Skeletal muscle tissue (tissue), 4 donors: ENCODE results near the gene HUNK. TPM values are rescaled to one million over a fixed set of nuclear protein-coding genes. Genes with fewer than 3 reads are reported as not detected.
"Not testable (repeated sequence)": the region's sequence is repeated elsewhere in the genome, so short reads cannot be mapped to it uniquely, and the experiment has no call there.

Experiments used
- H3K27ac ChIP-seq: one replicate; pipeline ENCODE4 v1.7.0; 2013; ENCODE audit warnings: mild to moderate bottlenecking, low read depth, low read length, inconsistent platforms
- H3K27me3 ChIP-seq, 3 donors: one replicate each; pipeline ENCODE4 v1.7.0; 2013; ENCODE audit warnings: low read length in 3 of 3; ENCODE audit not compliant: control insufficient read depth in 3 of 3, insufficient read depth in 3 of 3
- H3K36me3 ChIP-seq, 3 donors: one replicate each; pipeline ENCODE4 v1.7.0; 2013; ENCODE audit warnings: low read length in 3 of 3; ENCODE audit not compliant: control insufficient read depth in 3 of 3, insufficient read depth in 3 of 3
- H3K4me1 ChIP-seq, 3 donors: one replicate each; pipeline ENCODE4 v1.7.0; 2013; ENCODE audit warnings: low read length in 3 of 3, mild to moderate bottlenecking in 3 of 3; ENCODE audit not compliant: control insufficient read depth in 3 of 3, insufficient read depth in 3 of 3
- H3K4me3 ChIP-seq, 3 donors: one replicate each; pipeline ENCODE4 v1.7.0; 2013; ENCODE audit warnings: low read length in 3 of 3
- H3K9ac ChIP-seq, 3 donors: one replicate each; pipeline ENCODE4 v1.7.0; 2013; ENCODE audit warnings: low read length in 3 of 3, mild to moderate bottlenecking in 3 of 3, moderate library complexity in 2 of 3, low read depth in 1 of 3
- H3K9me3 ChIP-seq, 3 donors: one replicate each; pipeline ENCODE4 v1.7.0; 2013; ENCODE audit warnings: low read length in 3 of 3; ENCODE audit not compliant: control insufficient read depth in 3 of 3
- total RNA-seq: library from RNA; depleted of rRNA; stranded (reverse); fragments of >200 nt; gene quantifications from one replicate; pipeline ENCODE4 v1.2.3, GENCODE V29; 2014
- donor health status: Osteomylitis.

The HUNK gene
- total RNA-seq, 1 donor from 2014 or later: 3.1 TPM

DNA sequence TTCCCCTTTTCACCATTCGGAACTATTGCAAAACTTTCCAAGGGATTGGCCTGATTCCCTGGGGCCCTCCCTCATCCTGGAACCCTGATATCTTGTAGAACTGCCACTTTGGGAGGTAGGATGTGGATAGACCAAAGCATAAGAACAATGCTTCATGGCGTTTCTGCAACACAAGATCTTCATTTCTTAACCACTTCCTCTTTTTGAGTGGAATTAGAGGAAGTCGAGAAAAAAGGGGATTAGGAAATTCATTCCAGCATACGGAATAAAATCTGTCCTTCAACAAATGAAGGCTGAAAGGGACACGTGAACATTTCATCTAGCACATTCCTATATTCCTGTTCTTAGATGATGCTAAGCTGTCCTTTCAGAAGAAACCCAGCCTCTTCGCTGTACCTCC, 149.3 kb downstream of the HUNK start:
- Histone ChIP-seq H3K9me3 (no peaks in the 10 kb centered on the region), H3K4me1 (peaks cover 0 to 8% (median 4%) of the 10 kb centered on the region in 3 donors), H3K27ac (no peak overlapping the region), H3K36me3 (no peaks in the 10 kb centered on the region), H3K4me3 (no peak overlapping the region), H3K9ac (no peak overlapping the region), H3K27me3 (no peaks in the 10 kb centered on the region)

GRCh38 chr21:32030146-32030652, 157.4 kb downstream of the HUNK start:
- Histone ChIP-seq H3K4me1 (no peaks in the 10 kb centered on the region), H3K27me3 (peaks cover 0 to 5% (median 0%) of the 10 kb centered on the region in 3 donors)

DNA sequence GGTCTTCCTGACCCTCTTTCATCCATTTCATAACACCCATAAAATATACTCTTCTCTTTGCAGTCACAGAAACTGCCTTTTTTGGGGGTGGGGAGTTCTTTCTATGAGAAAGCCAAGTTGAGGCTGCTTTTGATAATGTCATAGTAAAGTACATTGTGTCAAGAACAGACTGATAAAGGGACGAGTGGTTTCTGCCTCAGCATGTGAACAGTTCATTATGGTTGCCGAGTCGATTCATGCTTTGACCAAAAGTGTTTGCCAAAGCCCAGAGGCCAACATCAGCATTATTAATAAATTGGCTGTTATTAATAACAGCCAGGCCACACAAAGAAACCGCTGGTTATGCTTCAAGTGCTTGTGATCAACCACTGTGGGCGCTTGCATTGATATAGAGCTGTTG, 162.0 kb downstream of the HUNK start:
- Histone ChIP-seq H3K36me3 (no peaks in the 10 kb centered on the region), H3K4me3 (no peak overlapping the region), H3K9me3 (no peaks in the 10 kb centered on the region), H3K27me3 (peaks cover 0 to 5% (median 0%) of the 10 kb centered on the region in 3 donors), H3K27ac (no peak overlapping the region), H3K9ac (no peak overlapping the region), H3K4me1 (no peaks in the 10 kb centered on the region)

More at GRCh38 chr21:32030146-32030652, 157.4 kb downstream of the HUNK start:
- Histone ChIP-seq H3K9me3 (no peaks in the 10 kb centered on the region), H3K9ac (no peak overlapping the region), H3K36me3 (no peaks in the 10 kb centered on the region), H3K27ac (no peak overlapping the region), H3K4me3 (no peak overlapping the region)

GRCh38 chr21:32035617-32036016, 162.8 kb downstream of the HUNK start:
- Histone ChIP-seq H3K27me3 (peaks cover 0 to 5% (median 0%) of the 10 kb centered on the region in 3 donors), H3K9ac (no peak overlapping the region), H3K27ac (no peak overlapping the region), H3K36me3 (no peaks in the 10 kb centered on the region), H3K4me3 (no peak overlapping the region), H3K9me3 (no peaks in the 10 kb centered on the region), H3K4me1 (no peaks in the 10 kb centered on the region)

DNA sequence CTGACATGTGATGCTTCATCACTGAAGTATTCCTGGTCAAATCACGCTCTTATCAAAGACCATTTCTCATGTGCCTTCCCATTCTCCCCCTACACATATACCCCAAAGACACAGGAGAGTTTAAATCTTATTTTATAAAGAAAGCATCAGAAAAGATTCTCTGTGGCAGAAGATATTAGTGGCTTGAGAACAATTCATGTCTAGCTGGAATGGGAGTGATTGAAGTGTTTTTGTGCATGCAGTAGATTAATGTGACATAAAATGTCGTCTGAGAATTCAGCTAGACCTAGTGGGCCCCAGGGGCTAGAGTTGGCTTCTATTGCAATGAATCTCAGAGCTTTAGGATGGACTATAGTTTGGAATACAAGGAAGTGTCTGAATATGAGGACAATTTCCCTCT, 163.9 kb downstream of the HUNK start:
- H3K36me3 ChIP-seq: no peaks in the 10 kb centered on the region
- no peak overlapping the region for H3K27ac ChIP-seq
- no peak overlapping the region for H3K4me3 ChIP-seq
- H3K9me3 ChIP-seq: no peaks in the 10 kb centered on the region
- H3K27me3 ChIP-seq: peaks cover 0 to 5% (median 0%) of the 10 kb centered on the region in 3 donors
- H3K9ac ChIP-seq: no peak overlapping the region
- H3K4me1 ChIP-seq: no peaks in the 10 kb centered on the region

DNA sequence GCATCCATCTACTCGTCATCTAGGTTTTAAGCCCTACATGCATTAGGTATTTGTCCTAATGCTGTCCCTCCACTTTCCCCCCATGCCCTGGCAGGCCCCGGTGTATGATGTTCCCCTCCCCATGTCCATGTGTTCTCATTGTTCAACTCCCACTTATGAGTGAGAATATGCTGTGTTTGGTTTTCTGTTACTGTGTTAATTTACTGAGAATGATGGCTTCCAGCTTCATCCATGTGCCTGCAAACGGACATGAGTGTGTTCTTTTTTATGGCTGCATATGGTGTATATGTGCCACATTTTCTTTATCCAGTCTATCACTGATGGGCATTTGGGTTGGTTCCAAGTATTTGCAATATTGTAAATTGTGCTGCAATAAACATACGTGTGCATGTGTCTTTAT, 165.9 kb downstream of the HUNK start:
- not testable (repeated sequence) for H3K9ac ChIP-seq, H3K36me3 ChIP-seq, H3K9me3 ChIP-seq, H3K27me3 ChIP-seq, H3K4me1 ChIP-seq, H3K4me3 ChIP-seq, H3K27ac ChIP-seq

DNA sequence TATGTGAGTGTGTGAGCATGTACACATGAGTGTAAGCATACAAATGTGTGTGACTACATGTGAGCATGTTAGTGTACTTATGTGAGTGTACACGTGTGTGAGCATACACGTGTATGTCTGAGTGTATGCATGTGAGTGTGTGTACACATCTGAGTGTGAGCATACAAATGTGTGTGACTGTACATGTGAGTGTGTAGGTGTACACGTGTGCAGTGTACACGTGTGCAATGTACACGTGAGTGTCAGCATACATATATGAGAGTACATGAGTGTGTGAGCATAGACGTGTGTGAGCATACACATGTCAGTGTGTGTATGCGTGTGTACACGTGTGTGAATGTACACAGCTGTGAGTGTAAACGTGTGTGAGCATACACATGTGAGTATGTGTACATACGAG, 170.6 kb downstream of the HUNK start:
- no peak overlapping the region for H3K27ac ChIP-seq
- no peak overlapping the region for H3K4me3 ChIP-seq
- no peaks in the 10 kb centered on the region for H3K27me3 ChIP-seq
- no peak overlapping the region for H3K9ac ChIP-seq
- no peaks in the 10 kb centered on the region for H3K36me3 ChIP-seq
- no peaks in the 10 kb centered on the region for H3K9me3 ChIP-seq
- no peaks in the 10 kb centered on the region for H3K4me1 ChIP-seq

- Histone ChIP-seq H3K27me3 (no peaks in the 10 kb centered on the region), H3K4me1 (no peaks in the 10 kb centered on the region), H3K36me3 (no peaks in the 10 kb centered on the region), H3K9me3 (no peaks in the 10 kb centered on the region), H3K27ac (no peak overlapping the region), H3K9ac (no peak overlapping the region), H3K4me3 (no peak overlapping the region)
Measured at GRCh38 chr21:32044205-32045180, 171.7 kb downstream of the HUNK start.

- no peaks in the 10 kb centered on the region for H3K9me3 ChIP-seq
- no peak overlapping the region for H3K9ac ChIP-seq
- H3K27ac ChIP-seq: no peak overlapping the region
- no peaks in the 10 kb centered on the region for H3K4me1 ChIP-seq
- no peaks in the 10 kb centered on the region for H3K27me3 ChIP-seq
- H3K4me3 ChIP-seq: no peak overlapping the region
- H3K36me3 ChIP-seq: no peaks in the 10 kb centered on the region
Measured at GRCh38 chr21:32046191-32046590, 173.4 kb downstream of the HUNK start.

GRCh38 chr21:32048353-32048752, 175.5 kb downstream of the HUNK start:
- H3K9me3 ChIP-seq: peaks cover 0 to 4% (median 0%) of the 10 kb centered on the region in 3 donors
- H3K27me3 ChIP-seq: no peaks in the 10 kb centered on the region
- no peak overlapping the region for H3K4me3 ChIP-seq
- H3K36me3 ChIP-seq: no peaks in the 10 kb centered on the region
- H3K4me1 ChIP-seq: no peaks in the 10 kb centered on the region
- H3K27ac ChIP-seq: no peak overlapping the region
- no peak overlapping the region for H3K9ac ChIP-seq
